TTC549 (cell line): ENCODE data around the gene FBXW10.
A peak's percentile ranks its signal among the peaks of the same experiment; 100 is the strongest.
"Not testable (repeated sequence)": the region's sequence is repeated elsewhere in the genome, so short reads cannot be mapped to it uniquely, and the experiment has no call there.

Experiments used
- FAIRE-seq: peaks from 2 replicates; lab custom pipeline; 2012; peaks lifted over from hg19 to GRCh38; lab: Jason Lieb, UNC

The FBXW10 gene

GRCh38 chr17:18750242-18750641 is 6.4 kb downstream of the FBXW10 start:
- not testable (repeated sequence) for FAIRE-seq

- not testable (repeated sequence) for FAIRE-seq
These were observed 10.1 kb downstream of the FBXW10 start for GRCh38 chr17:18753829-18754409.

GRCh38 chr17:18755969-18756368 is 12.1 kb downstream of the FBXW10 start:
- not testable (repeated sequence) for FAIRE-seq

GRCh38 chr17:18757368-18758044 is 13.7 kb downstream of the FBXW10 start:
- FAIRE-seq, result not testable (repeated sequence)

- FAIRE-seq, result not testable (repeated sequence)
These were observed 14.5 kb downstream of the FBXW10 start for GRCh38 chr17:18758344-18758743.

GRCh38 chr17:18760221-18760620 is 16.4 kb downstream of the FBXW10 start:
- FAIRE-seq, result not testable (repeated sequence)

GRCh38 chr17:18770572-18770971 is 26.7 kb downstream of the FBXW10 start:
- not testable (repeated sequence) for FAIRE-seq

GRCh38 chr17:18771066-18771465 is 27.2 kb downstream of the FBXW10 start:
- FAIRE-seq, result not testable (repeated sequence)

GRCh38 chr17:18772471-18772870 is 28.6 kb downstream of the FBXW10 start:
- no peak for FAIRE-seq

- not testable (repeated sequence) for FAIRE-seq
These were observed 37.3 kb downstream of the FBXW10 start, which contains the start of gene TVP23B for GRCh38 chr17:18780991-18781718. Gene TVP23B (plus strand): TSS chr17:18781183. CDS start chr17:18781294, 111 bp downstream.

GRCh38 chr17:18781805-18782204 is 38.0 kb downstream of the FBXW10 start:
- FAIRE-seq, result not testable (repeated sequence)

GRCh38 chr17:18785933-18786332 is 42.1 kb downstream of the FBXW10 start:
- FAIRE-seq, result not testable (repeated sequence)

GRCh38 chr17:18786890-18787289 is 43.0 kb downstream of the FBXW10 start:
- FAIRE-seq, result not testable (repeated sequence)

- not testable (repeated sequence) for FAIRE-seq
These were observed 47.5 kb downstream of the FBXW10 start for GRCh38 chr17:18791402-18791801.

- FAIRE-seq, result not testable (repeated sequence)
These were observed 51.0 kb downstream of the FBXW10 start for GRCh38 chr17:18794841-18795240.

GRCh38 chr17:18796887-18797286 is 53.0 kb downstream of the FBXW10 start:
- FAIRE-seq, result not testable (repeated sequence)

- FAIRE-seq, result not testable (repeated sequence)
These were observed 59.8 kb downstream of the FBXW10 start for GRCh38 chr17:18803458-18804245.

GRCh38 chr17:18815924-18816323 is 72.1 kb downstream of the FBXW10 start:
- not testable (repeated sequence) for FAIRE-seq

- peak; percentile 98 for FAIRE-seq
These were observed 72.9 kb downstream of the FBXW10 start for GRCh38 chr17:18816489-18817371.

GRCh38 chr17:18821430-18821829 is 77.6 kb downstream of the FBXW10 start:
- FAIRE-seq, result not testable (repeated sequence)

GRCh38 chr17:18827613-18828012 is 83.8 kb downstream of the FBXW10 start:
- FAIRE-seq, result not testable (repeated sequence)
